GM18909 (cell line): ENCODE data around the gene NUP93.

Experiments
- ATAC-seq: cut with Tn5 transposase; IDR thresholded peaks from one replicate; pipeline ENCODE4 v1.9.1; 2021; ENCODE audit warnings: mild to moderate bottlenecking; ENCODE audit not compliant: unreplicated experiment, poor library complexity

The NUP93 gene

DNA sequence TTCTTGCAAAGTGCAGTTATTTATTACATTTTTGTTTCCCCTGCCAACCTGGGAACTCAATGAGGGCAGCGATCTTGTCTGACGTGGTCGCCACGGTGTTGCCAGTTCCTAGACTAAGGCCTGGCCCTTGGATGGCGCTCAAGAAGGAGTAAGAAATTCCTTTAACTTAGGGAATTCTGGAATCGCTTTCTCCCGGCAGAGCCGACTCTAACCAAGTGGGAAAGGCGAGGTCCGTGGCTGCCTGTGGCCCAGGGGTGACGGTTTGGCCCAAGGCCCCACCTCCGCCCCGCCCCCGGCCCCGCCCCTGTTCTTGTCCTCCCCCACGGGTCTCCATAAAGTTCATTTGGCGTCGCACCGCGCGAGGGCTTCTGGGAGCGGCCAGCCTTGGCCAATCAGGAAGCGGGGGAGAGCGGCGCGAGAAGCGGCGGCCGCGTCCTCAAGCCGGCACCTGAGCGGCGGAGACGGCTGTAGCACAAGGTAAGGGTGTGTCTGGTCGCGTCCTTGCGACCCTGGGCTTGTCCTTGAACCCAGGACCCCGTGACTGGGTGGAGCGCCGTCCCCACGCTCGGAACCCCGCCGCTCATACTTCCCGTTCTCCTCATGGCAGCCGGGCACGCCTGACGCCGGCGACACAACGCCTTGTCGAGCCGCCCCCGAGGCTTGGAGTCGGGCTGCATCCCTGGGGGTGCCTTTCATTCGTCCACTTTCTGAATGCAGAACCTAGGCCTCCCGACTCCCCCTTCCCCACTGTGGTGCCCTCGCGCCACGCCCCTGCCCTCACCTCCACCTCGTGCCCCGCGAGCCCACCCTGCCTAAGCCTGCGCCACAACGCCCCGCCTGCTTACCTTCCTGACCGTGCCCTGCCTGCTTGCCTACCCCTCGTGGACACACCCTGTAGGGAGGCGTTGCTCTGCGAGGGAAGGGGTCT lies at the start of gene NUP93:
TSS of gene NUP93 (plus strand) at position 395 of the 928 bp plus-strand sequence. CDS start 18,119 bp downstream, outside the sequence.
- ATAC-seq: peak; percentile 85

DNA sequence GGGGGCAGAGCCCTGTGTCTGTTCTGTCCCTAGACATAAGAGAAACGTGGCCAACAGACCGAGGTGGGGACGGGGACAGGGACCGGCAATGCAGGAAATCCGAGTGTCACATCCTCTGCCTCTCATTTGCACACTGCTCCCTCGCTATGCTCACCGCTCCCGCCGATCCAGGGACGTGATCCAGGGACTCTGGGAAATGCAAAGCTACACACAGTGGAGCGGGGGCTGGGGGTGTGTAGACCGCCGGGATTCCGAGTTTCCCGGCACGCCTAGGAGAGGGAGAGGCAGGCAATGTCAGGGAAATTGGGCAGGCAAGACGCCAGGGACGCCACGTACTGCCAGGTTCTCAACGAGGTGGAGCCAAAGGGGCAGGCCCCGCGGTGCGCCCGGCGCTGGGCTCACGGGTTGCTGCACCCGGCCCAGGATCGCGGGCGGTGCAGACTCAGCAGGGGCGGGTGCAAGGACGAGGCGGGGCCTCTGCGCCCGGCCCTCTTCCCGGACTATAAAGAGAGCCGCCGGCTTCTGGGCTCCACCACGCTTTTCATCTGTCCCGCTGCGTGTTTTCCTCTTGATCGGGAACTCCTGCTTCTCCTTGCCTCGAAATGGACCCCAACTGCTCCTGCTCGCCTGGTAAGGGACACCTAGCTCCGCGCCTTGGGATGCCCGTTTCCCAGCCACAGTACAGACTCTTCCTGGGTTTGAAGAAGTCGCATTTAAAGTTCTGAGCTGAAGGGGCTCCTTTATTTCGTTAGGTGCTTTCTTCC lies 47.8 kb upstream of the NUP93 start, which contains the start of gene MT1X:
TSS of gene MT1X (plus strand) at position 532 of the 764 bp plus-strand sequence. CDS start at position 603, 71 bp downstream.
- ATAC-seq: peak; percentile 98

DNA sequence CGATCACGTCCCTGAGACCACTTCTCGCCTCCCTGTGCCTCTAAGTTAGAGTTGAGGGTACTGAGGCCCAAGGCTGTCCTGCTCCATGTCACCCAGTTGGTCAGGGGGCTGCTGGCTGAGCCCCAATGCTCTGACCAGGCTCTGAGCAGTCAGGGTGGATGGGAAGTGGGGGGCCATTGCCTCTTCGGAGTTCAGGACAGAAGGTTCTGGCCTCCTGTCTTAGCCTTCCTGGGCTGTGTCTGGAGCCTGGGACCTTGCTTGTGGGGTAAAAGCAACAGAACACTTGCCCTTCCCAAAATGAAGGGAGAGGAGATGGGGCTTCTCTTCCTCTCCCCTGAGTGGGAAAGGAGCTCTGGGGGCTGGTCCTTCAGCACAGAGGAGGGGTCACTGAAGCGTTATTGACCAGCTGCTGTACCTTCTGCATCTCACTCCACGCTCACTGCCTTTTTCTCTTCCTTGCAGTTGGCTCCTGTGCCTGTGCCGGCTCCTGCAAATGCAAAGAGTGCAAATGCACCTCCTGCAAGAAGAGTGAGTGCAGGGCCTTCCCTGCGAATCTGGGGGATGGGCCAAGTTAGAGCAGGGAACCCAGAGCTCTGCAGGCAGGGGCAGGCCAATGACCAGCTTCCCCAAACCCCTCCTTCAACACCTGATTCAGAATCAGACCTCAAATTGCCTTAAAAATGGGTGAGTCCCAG lies 47.1 kb upstream of the NUP93 start:
- ATAC-seq: peak; percentile 17

GRCh38 chr16:56683424-56684172 lies 46.3 kb upstream of the NUP93 start:
- ATAC-seq: no peak

DNA sequence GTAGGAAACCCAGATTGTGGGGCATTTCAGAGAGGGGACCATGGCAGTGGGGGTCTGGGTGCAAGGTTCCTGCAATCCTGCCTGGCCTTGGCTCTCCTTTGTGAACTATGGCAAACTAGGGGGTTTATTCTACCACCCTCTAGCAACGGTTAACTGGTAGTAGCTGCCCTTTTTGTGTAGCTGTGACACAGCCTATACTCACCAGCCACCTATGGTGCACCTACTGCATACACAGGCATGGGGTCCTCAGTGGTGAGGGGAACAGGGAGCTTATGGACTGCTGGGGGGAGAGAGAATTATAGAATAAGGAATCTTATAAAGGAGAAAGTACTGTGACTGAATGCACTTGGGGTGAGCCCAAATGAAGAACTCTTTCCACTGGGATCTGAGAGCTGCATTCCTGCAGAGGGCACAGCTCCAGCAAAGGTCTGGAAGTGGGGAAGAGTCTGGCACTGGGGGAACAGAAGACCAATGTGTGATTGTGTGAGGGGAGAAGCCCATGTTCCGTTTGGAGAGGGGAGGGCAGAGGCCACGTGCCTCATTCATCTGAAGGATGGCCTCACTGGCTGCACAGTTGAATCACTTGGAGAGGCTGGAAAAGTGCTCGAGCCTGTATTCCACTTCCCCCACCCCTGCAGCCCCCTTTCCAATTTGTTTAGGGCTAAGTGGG lies 45.5 kb upstream of the NUP93 start:
- ATAC-seq: no peak

GRCh38 chr16:56684926-56685590 lies 44.9 kb upstream of the NUP93 start:
- ATAC-seq: no peak

GRCh38 chr16:56686758-56687157 lies 43.2 kb upstream of the NUP93 start:
- no peak for ATAC-seq

- no peak for ATAC-seq
Measured at GRCh38 chr16:56688762-56689161, 41.2 kb upstream of the NUP93 start.

GRCh38 chr16:56689171-56689570 lies 40.8 kb upstream of the NUP93 start:
- no peak for ATAC-seq

DNA sequence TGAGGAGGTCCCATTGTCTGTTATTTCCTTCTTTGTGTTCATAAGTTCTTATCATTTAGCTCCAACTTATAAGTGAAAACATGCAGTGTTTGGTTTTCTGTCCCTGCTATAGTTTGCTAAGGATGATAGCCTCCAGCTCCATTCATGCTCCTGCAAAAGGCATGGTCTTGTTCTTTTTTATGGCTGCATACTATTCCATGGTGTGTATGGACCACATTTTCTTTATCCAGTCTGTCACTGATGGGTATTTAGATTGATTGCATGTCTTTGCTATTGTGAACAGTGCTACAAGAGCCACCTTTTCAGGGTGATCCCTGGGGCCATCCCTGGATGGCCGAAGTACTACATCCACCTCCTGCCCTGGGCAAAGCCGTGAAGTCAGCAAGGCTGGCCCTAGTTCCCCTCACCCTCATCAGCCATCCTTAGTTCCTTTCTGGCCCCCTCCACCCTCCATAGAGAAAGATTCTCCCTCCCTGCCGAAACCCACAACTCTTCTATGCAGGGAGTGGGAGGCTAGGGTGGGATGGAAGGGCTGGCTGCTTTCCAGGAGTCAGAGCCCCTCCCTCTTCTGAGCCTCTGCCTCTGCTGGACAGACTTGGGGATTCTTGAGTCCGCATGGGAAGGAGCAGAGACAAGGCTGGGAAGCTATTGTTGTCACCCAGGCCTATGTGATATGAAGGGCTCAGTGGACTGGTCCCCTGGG lies 39.4 kb upstream of the NUP93 start:
- no peak for ATAC-seq

- ATAC-seq: no peak
Measured at GRCh38 chr16:56691885-56692284, 38.0 kb upstream of the NUP93 start.

- no peak for ATAC-seq
Measured at GRCh38 chr16:56695246-56695645, 34.7 kb upstream of the NUP93 start.

- ATAC-seq: no peak
Measured at GRCh38 chr16:56697456-56698155, 32.3 kb upstream of the NUP93 start.

GRCh38 chr16:56700195-56700594 lies 29.7 kb upstream of the NUP93 start:
- no peak for ATAC-seq

- no peak for ATAC-seq
Measured at GRCh38 chr16:56700631-56701030, 29.3 kb upstream of the NUP93 start.

- no peak for ATAC-seq
Measured at GRCh38 chr16:56701534-56701933, 28.4 kb upstream of the NUP93 start.

DNA sequence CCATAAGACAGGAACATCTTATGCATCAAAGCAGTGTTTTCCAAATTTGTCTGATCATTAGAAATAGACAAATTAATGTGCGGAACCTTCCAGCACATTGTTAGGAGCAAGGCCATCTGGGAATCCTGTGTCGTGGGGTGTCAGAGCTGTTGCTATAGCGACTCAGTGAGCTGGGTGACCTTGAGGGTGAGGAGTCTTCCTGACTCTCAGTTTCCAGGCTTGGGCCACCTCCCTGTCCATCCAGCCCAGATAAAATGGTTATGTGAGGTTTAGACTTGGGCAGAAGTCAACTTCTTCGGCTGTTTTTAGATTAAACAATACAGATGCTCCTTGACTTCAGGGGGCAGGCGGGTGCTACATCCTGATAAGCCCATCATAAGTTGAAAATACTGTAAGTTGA lies 27.1 kb upstream of the NUP93 start:
- ATAC-seq: no peak
